ENCODE results near the gene XPNPEP3. TPM values are rescaled to one million over a fixed set of nuclear protein-coding genes. Genes with fewer than 3 reads are reported as not detected.
A peak's percentile ranks its signal among the peaks of the same experiment; 100 is the strongest.

XPNPEP3 gene
- 10 to 100 TPM; 18.7 to 19.6 TPM for total RNA-seq
- polyA plus RNA-seq = 9.1 TPM

DNA sequence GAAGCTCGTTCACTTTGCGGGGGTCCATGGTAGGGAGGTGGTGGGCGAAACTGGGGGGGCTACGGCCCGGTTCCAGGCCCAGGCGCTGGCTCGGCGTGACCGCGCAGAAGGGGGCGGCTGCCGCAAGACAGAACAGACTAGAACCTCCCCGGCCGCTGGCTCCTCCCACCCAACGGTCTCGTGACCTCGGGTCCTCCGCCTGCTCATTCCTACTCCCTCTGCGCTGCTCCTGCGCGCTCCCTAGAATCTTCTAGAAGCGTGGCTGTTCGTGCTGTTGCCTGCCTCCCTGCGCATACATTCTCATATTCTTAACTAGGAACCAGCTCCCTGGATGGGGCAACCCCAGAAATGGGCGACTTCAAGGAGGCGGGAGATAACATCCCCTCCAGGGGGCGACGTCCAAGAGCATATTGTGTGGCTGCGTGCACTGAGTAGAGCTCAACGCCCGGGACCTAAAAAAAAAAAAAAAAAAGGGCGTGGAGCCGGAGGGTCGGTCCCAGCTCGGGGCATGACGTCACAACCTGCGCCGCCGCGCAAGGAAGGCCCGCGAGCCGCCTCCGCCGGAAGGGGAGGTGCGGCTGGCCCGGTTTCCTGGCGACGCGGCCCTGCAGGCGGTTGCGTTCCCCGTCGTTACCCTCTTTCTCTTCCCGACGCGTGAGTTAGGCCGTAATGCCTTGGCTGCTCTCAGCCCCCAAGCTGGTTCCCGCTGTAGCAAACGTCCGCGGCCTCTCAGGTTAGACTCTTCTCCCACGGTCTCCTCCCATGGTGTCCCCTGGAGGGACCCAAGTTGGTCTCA, at the start of gene XPNPEP3, which contains the start of gene ST13:
TSS of gene XPNPEP3 (plus strand) at position 636 of the 796 bp plus-strand sequence. CDS start at position 670, 34 bp downstream.
TSS of gene ST13 (minus strand) at position 127 of the 796 bp plus-strand sequence. CDS start at position 28, 99 bp downstream.
- Histone ChIP-seq H3K9me3 (ENCODE audit: low read length) (no peaks in the 10 kb centered on the region), H3K27ac (ENCODE audit: low read depth, low read length) (peak within 1 kb of the TSS; percentile 99), H3K4me3 (ENCODE audit: low read length) (peak within 1 kb of the TSS; percentile 82), H3K36me3 (ENCODE audit: insufficient read depth, low read length) (no peaks in the 10 kb centered on the region), H3K27me3 (ENCODE audit: insufficient read depth, low read length, poor library complexity, severe bottlenecking) (no peaks in the 10 kb centered on the region), H3K4me1 (ENCODE audit: insufficient read depth, low read length) (peaks cover 45% of the 10 kb centered on the region)
- peak within 1 kb of the TSS; percentile 99 to 100 (median 100) for H3K27ac Mint-ChIP-seq
- DNase-seq = peak; percentile 95 to 98 (median 96)
- peak within 1 kb of the TSS; percentile 94 to 99 (median 96) for H3K4me3 Mint-ChIP-seq
- ChIA-PET CTCF (interaction anchor here (1.2 to 1.7 kb wide), 4 partner anchors 10 to 174 kb away, joined by 3 to 9 read pairs (median 4); no protein-coding TSS in a partner anchor), POLR2A (interaction anchor here (0.6 to 1.4 kb wide), 16 partner anchors 12 to 1725 kb away, joined by 3 to 7 read pairs (median 3); partner anchors contain the start of genes DESI1, EP300, PHF5A and RBX1)
- no peaks in the 10 kb centered on the region for H3K27me3 Mint-ChIP-seq
- H3K9me3 Mint-ChIP-seq = no peaks in the 10 kb centered on the region
- H3K4me1 Mint-ChIP-seq = peaks cover 53 to 77% (median 64%) of the 10 kb centered on the region in 3 donors
- H3K36me3 Mint-ChIP-seq = peaks cover 0 to 32% (median 9%) of the 10 kb centered on the region in 3 donors

GRCh38 chr22:40808018-40808841, 48.7 kb upstream of the XPNPEP3 start:
- Histone ChIP-seq H3K9me3 (ENCODE audit: low read length) (no peaks in the 10 kb centered on the region), H3K4me3 (ENCODE audit: low read length) (no peak overlapping the region), H3K4me1 (ENCODE audit: insufficient read depth, low read length) (no peaks in the 10 kb centered on the region), H3K27me3 (ENCODE audit: insufficient read depth, low read length, poor library complexity, severe bottlenecking) (no peaks in the 10 kb centered on the region), H3K36me3 (ENCODE audit: insufficient read depth, low read length) (no peaks in the 10 kb centered on the region), H3K27ac (ENCODE audit: low read depth, low read length) (no peak overlapping the region)
- peaks cover 9 to 29% (median 19%) of the 10 kb centered on the region in 3 donors for H3K4me1 Mint-ChIP-seq
- POLR2A ChIA-PET = no interaction called here
- CTCF ChIA-PET = no interaction called here
- H3K27me3 Mint-ChIP-seq = no peaks in the 10 kb centered on the region
- peaks cover 0 to 23% (median 2%) of the 10 kb centered on the region in 3 donors for H3K36me3 Mint-ChIP-seq
- no peak for DNase-seq
- no peaks in the 10 kb centered on the region for H3K9me3 Mint-ChIP-seq
- H3K27ac Mint-ChIP-seq = peak overlapping the region in 3 of 8 donors; percentile 15 to 43 (median 19)
- H3K4me3 Mint-ChIP-seq = no peak overlapping the region

- POLR2A ChIA-PET = no interaction called here
- Mint-ChIP-seq H3K9me3 (no peaks in the 10 kb centered on the region), H3K4me3 (peak overlapping the region in 1 of 7 donors; percentile 24), H3K27me3 (no peaks in the 10 kb centered on the region), H3K27ac (no peak overlapping the region), H3K36me3 (peaks cover 0 to 25% (median 6%) of the 10 kb centered on the region in 3 donors), H3K4me1 (peaks cover 30 to 49% (median 47%) of the 10 kb centered on the region in 3 donors)
- Histone ChIP-seq H3K27me3 (ENCODE audit: insufficient read depth, low read length, poor library complexity, severe bottlenecking) (no peaks in the 10 kb centered on the region), H3K4me3 (ENCODE audit: low read length) (no peak overlapping the region), H3K27ac (ENCODE audit: low read depth, low read length) (peak overlapping the region; percentile 13), H3K4me1 (ENCODE audit: insufficient read depth, low read length) (peaks cover 16% of the 10 kb centered on the region), H3K9me3 (ENCODE audit: low read length) (no peaks in the 10 kb centered on the region), H3K36me3 (ENCODE audit: insufficient read depth, low read length) (no peaks in the 10 kb centered on the region)
- CTCF ChIA-PET = no interaction called here
- no peak for DNase-seq
Observed at GRCh38 chr22:40813912-40814315, 43.0 kb upstream of the XPNPEP3 start.

- no peak overlapping the region for H3K4me3 ChIP-seq (ENCODE audit: low read length)
Observed at GRCh38 chr22:40817737-40818136, 39.2 kb upstream of the XPNPEP3 start.

DNA sequence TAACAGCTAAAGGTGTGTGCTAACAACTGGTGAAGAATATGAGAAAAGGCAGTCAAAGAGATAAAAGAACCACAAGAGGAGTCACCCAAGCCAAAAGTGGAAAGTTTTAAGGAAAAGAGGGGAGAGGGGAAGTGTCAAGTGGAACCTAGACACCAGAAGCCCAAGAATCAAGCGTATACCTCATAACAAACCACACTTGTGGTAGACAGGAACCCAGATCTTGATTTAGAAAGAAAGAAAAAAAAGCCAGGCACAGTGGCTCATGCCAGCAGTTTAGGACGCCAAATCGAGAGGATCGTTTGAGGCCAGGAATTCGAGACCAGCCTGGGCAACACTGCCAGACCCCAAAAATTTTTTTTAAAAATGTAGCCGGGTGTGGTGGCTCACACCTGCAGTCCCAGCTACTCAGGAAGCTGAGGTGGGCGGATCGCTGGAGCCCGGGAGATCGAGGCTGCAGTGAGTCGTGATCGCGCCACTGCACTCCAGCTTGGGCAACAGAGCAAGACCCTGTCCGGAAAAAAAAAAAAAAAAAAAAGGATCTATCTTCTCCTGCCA, 38.7 kb upstream of the XPNPEP3 start:
- peak in 3 of 5 donors; percentile 1 to 26 (median 19) for DNase-seq
- peak overlapping the region; percentile 85 to 99 (median 96) for H3K27ac Mint-ChIP-seq
- Histone ChIP-seq H3K27me3 (ENCODE audit: insufficient read depth, low read length, poor library complexity, severe bottlenecking) (no peaks in the 10 kb centered on the region), H3K36me3 (ENCODE audit: insufficient read depth, low read length) (no peaks in the 10 kb centered on the region), H3K9me3 (ENCODE audit: low read length) (no peaks in the 10 kb centered on the region), H3K4me3 (ENCODE audit: low read length) (peak overlapping the region; percentile 88), H3K27ac (ENCODE audit: low read depth, low read length) (peak overlapping the region; percentile 83), H3K4me1 (ENCODE audit: insufficient read depth, low read length) (peaks cover 23% of the 10 kb centered on the region)
- ChIA-PET POLR2A (interaction anchor here (0.5 to 1.1 kb wide), 4 partner anchors 30 to 468 kb away, joined by 3 to 5 read pairs (median 4); partner anchors contain the start of genes RANGAP1 and ST13), CTCF (interaction anchor here (0.6 to 1.8 kb wide), 3 partner anchors 12 to 135 kb away, joined by 3 to 5 read pairs (median 4); partner anchors contain the start of genes ST13 and XPNPEP3)
- H3K4me3 Mint-ChIP-seq = peak overlapping the region; percentile 90 to 98 (median 97)
- H3K4me1 Mint-ChIP-seq = peaks cover 31 to 49% (median 48%) of the 10 kb centered on the region in 3 donors
- no peaks in the 10 kb centered on the region for H3K9me3 Mint-ChIP-seq
- H3K36me3 Mint-ChIP-seq = peaks cover 0 to 22% (median 5%) of the 10 kb centered on the region in 3 donors
- H3K27me3 Mint-ChIP-seq = no peaks in the 10 kb centered on the region

More at GRCh38 chr22:40817737-40818136, 39.2 kb upstream of the XPNPEP3 start:
- H3K9me3 Mint-ChIP-seq = no peaks in the 10 kb centered on the region
- H3K27ac Mint-ChIP-seq = peak overlapping the region in 7 of 8 donors; percentile 15 to 98 (median 91)
- Histone ChIP-seq H3K27me3 (ENCODE audit: insufficient read depth, low read length, poor library complexity, severe bottlenecking) (no peaks in the 10 kb centered on the region), H3K9me3 (ENCODE audit: low read length) (no peaks in the 10 kb centered on the region), H3K4me1 (ENCODE audit: insufficient read depth, low read length) (peaks cover 23% of the 10 kb centered on the region), H3K27ac (ENCODE audit: low read depth, low read length) (peak overlapping the region; percentile 83), H3K36me3 (ENCODE audit: insufficient read depth, low read length) (no peaks in the 10 kb centered on the region)
- DNase-seq = no peak
- H3K27me3 Mint-ChIP-seq = no peaks in the 10 kb centered on the region
- ChIA-PET POLR2A (no interaction called here), CTCF (interaction anchor here (0.6 to 1.0 kb wide), 2 partner anchors 12 to 39 kb away, joined by 3 to 4 read pairs; partner anchors contain the start of genes ST13 and XPNPEP3)
- H3K4me3 Mint-ChIP-seq = peak overlapping the region; percentile 90 to 98 (median 97)
- H3K36me3 Mint-ChIP-seq = peaks cover 0 to 23% (median 5%) of the 10 kb centered on the region in 3 donors
- peaks cover 31 to 51% (median 49%) of the 10 kb centered on the region in 3 donors for H3K4me1 Mint-ChIP-seq

- Mint-ChIP-seq H3K27ac (peak within 1 kb of the TSS; percentile 85 to 99 (median 96)), H3K36me3 (peaks cover 0 to 27% (median 5%) of the 10 kb centered on the region in 3 donors), H3K4me3 (peak within 1 kb of the TSS; percentile 90 to 98 (median 97)), H3K9me3 (no peaks in the 10 kb centered on the region), H3K27me3 (no peaks in the 10 kb centered on the region), H3K4me1 (peaks cover 29 to 46% (median 45%) of the 10 kb centered on the region in 3 donors)
- peak; percentile 79 to 91 (median 85) for DNase-seq
- Histone ChIP-seq H3K4me3 (ENCODE audit: low read length) (peak within 1 kb of the TSS; percentile 88), H3K27me3 (ENCODE audit: insufficient read depth, low read length, poor library complexity, severe bottlenecking) (no peaks in the 10 kb centered on the region), H3K36me3 (ENCODE audit: insufficient read depth, low read length) (no peaks in the 10 kb centered on the region), H3K27ac (ENCODE audit: low read depth, low read length) (peak within 1 kb of the TSS; percentile 83), H3K4me1 (ENCODE audit: insufficient read depth, low read length) (peaks cover 23% of the 10 kb centered on the region), H3K9me3 (ENCODE audit: low read length) (no peaks in the 10 kb centered on the region)
- POLR2A ChIA-PET = interaction anchor here (0.5 to 1.1 kb wide), 5 partner anchors 9 to 467 kb away, joined by 3 to 5 read pairs (median 4); partner anchors contain the start of genes RANGAP1 and ST13
- CTCF ChIA-PET = interaction anchor here (1.8 kb wide), 1 partner anchor 136 kb away, joined by 5 read pairs; no protein-coding TSS in a partner anchor
Observed at GRCh38 chr22:40818747-40819598, 38.0 kb upstream of the XPNPEP3 start, which contains the start of gene SLC25A17. Gene SLC25A17 (minus strand): TSS chr22:40819346. CDS start chr22:40819248, 98 bp downstream.

Measured in CD8-positive, alpha-beta memory T cell (primary cell).